Peyer's patch (tissue), 4 donors: ENCODE data around the gene NRF1. TPM values are rescaled to one million over a fixed set of nuclear protein-coding genes. Genes with fewer than 3 reads are reported as not detected.

Experiments used
- DNase-seq, 3 donors: peaks; one replicate each; pipeline ENCODE4 v3.0.0-alpha.2; 2017 to 2019
- H3K27ac ChIP-seq, 4 donors: fragments of 200-600 bp; sonication (generic); one replicate each; pipeline ENCODE4 v1.5.1; 2016 to 2019
- H3K27me3 ChIP-seq, 2 donors: fragments of 200-600 bp; sonication (generic); one replicate each; pipeline ENCODE4 v1.5.1; 2019
- H3K36me3 ChIP-seq, 3 donors: fragments of 200-600 bp; sonication (generic); one replicate each; pipeline ENCODE4 v1.5.1; 2016 to 2019
- H3K4me1 ChIP-seq, 4 donors: fragments of 200-600 bp; sonication (generic); one replicate each; pipeline ENCODE4 v1.5.1; 2016 to 2019
- H3K4me3 ChIP-seq, 4 donors: fragments of 200-600 bp; sonication (generic); 1 replicate in 3 of 4; 2 replicates in 1 of 4; pipeline ENCODE4 v1.5.1; 2016 to 2019; ENCODE audit warnings: mild to moderate bottlenecking in 1 of 4
- H3K9me3 ChIP-seq, 4 donors: fragments of 200-600 bp; sonication (generic); one replicate each; pipeline ENCODE4 v1.5.1; 2016 to 2019; ENCODE audit warnings: mild to moderate bottlenecking in 1 of 4
- POLR2A ChIP-seq, 2 donors: fragments of 450-650 bp; IDR thresholded peaks; one replicate each; pipeline ENCODE4 v1.5.1; 2017; ENCODE audit warnings: antibody characterized with exemption in 2 of 2, mild to moderate bottlenecking in 2 of 2, moderate library complexity in 2 of 2
- total RNA-seq, 4 donors: library from RNA; depleted of rRNA; stranded (reverse); fragments of >200 nt; gene quantifications; one replicate each; pipeline ENCODE4 v1.1.0, GENCODE V29; 2016
- TF ChIP-seq, protein P1 (sequence below), 6 experiments: fragments of 450-650 bp in 4 of 6; fragments of 200-600 bp in 2 of 6; sonication (generic) in 1 of 6; IDR thresholded peaks; one replicate each; pipeline ENCODE4 v1.5.1; 2017 to 2019; ENCODE audit warnings: antibody characterized with exemption in 6 of 6, mild to moderate bottlenecking in 3 of 6, moderate library complexity in 1 of 6

Gene NRF1
- total RNA-seq, 4 donors from 2014 or later: 11.2 to 27.2 (median 16.5) TPM

GRCh38 chr7:129740574-129741410, 129.3 kb downstream of the NRF1 start:
- Histone ChIP-seq H3K27ac (no peak overlapping the region), H3K4me3 (no peak overlapping the region), H3K36me3 (peaks cover 0 to 37% (median 0%) of the 10 kb centered on the region in 3 donors), H3K4me1 (no peaks in the 10 kb centered on the region), H3K27me3 (no peaks in the 10 kb centered on the region), H3K9me3 (no peaks in the 10 kb centered on the region)
- TF ChIP-seq, protein P1, sequence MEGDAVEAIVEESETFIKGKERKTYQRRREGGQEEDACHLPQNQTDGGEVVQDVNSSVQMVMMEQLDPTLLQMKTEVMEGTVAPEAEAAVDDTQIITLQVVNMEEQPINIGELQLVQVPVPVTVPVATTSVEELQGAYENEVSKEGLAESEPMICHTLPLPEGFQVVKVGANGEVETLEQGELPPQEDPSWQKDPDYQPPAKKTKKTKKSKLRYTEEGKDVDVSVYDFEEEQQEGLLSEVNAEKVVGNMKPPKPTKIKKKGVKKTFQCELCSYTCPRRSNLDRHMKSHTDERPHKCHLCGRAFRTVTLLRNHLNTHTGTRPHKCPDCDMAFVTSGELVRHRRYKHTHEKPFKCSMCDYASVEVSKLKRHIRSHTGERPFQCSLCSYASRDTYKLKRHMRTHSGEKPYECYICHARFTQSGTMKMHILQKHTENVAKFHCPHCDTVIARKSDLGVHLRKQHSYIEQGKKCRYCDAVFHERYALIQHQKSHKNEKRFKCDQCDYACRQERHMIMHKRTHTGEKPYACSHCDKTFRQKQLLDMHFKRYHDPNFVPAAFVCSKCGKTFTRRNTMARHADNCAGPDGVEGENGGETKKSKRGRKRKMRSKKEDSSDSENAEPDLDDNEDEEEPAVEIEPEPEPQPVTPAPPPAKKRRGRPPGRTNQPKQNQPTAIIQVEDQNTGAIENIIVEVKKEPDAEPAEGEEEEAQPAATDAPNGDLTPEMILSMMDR (IDR thresholded peaks at IDR 0.05): no peak
- no peak for TF ChIP-seq POLR2A (IDR thresholded peaks at IDR 0.05)
- DNase-seq: no peak

- TF ChIP-seq POLR2A (IDR thresholded peaks at IDR 0.05): no peak
- TF ChIP-seq, protein P1 (IDR thresholded peaks at IDR 0.05): no peak
- Histone ChIP-seq H3K27me3 (no peaks in the 10 kb centered on the region), H3K9me3 (no peaks in the 10 kb centered on the region), H3K4me3 (no peak overlapping the region), H3K27ac (no peak overlapping the region), H3K4me1 (no peaks in the 10 kb centered on the region), H3K36me3 (peaks cover 0 to 44% (median 0%) of the 10 kb centered on the region in 3 donors)
- DNase-seq: no peak
Measured at GRCh38 chr7:129741743-129742213, 130.3 kb downstream of the NRF1 start.

DNA sequence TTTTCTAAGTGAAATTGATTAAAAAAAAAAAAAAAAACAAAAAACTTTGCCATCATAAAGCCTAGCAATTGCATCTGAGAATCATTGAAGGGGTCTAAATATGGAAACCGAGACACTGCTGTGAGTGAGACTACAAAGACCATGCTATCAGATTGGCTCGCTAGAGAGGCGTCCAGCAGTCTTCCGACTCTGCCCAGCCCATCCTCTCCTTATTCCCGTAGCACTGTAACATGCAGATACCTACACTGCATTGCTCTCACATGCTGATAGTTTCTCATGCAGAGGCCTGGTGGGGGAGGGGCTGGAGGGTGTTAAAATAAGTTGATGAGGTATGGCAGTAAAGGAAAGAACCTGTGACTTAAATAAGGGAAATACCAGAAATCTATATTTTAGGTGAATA, 130.7 kb downstream of the NRF1 start:
- no peak for DNase-seq
- H3K27ac ChIP-seq: no peak overlapping the region
- no peak for TF ChIP-seq POLR2A (IDR thresholded peaks at IDR 0.05)
- TF ChIP-seq, protein P1 (IDR thresholded peaks at IDR 0.05): no peak
- H3K27me3 ChIP-seq: no peaks in the 10 kb centered on the region
- H3K4me3 ChIP-seq: no peak overlapping the region
- H3K4me1 ChIP-seq: no peaks in the 10 kb centered on the region
- peaks cover 0 to 48% (median 0%) of the 10 kb centered on the region in 3 donors for H3K36me3 ChIP-seq
- no peaks in the 10 kb centered on the region for H3K9me3 ChIP-seq

GRCh38 chr7:129746857-129747529, 135.5 kb downstream of the NRF1 start:
- Histone ChIP-seq H3K36me3 (peaks cover 0 to 45% (median 0%) of the 10 kb centered on the region in 3 donors), H3K4me3 (no peak overlapping the region), H3K27me3 (no peaks in the 10 kb centered on the region), H3K9me3 (no peaks in the 10 kb centered on the region), H3K27ac (no peak overlapping the region), H3K4me1 (no peaks in the 10 kb centered on the region)
- no peak for DNase-seq
- TF ChIP-seq, protein P1 (IDR thresholded peaks at IDR 0.05): no peak
- TF ChIP-seq POLR2A (IDR thresholded peaks at IDR 0.05): no peak

DNA sequence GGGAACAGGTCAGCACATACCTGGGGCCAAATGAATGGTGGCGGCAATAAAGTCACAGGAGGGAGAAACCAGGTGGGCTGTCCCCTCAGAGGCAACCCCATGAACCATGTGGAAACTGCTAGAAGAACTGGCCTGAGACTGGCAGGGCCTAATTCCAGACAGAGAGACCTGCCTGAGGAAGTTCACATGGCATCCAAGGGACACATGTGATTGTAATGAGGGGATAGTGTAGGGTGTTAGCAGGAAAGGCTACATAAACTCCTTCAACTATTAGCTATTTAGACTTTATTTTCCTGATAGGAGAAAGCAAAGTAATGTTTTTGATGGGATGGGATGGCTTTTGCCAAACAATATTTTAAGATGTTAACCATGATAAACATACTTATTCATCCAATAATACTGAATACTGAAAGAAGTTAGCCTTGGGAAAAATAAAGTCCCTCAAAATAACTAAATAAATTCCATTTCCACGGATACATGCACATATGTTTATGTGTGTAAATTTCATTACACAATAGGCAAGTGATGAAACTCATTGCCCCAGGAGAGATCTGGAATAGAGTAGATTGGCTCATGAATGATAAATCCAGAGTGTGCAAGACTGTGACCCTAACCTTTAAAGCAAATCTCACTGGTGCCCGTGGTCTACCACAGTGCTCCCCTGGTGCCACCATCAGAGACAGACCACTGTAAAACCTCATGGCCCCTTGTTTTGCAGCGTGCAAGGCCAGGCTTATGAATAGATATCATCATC, 137.0 kb downstream of the NRF1 start:
- no peak for TF ChIP-seq POLR2A (IDR thresholded peaks at IDR 0.05)
- TF ChIP-seq, protein P1 (IDR thresholded peaks at IDR 0.05): no peak
- H3K9me3 ChIP-seq: no peaks in the 10 kb centered on the region
- H3K27ac ChIP-seq: no peak overlapping the region
- H3K4me1 ChIP-seq: no peaks in the 10 kb centered on the region
- peaks cover 0 to 41% (median 0%) of the 10 kb centered on the region in 3 donors for H3K36me3 ChIP-seq
- H3K27me3 ChIP-seq: no peaks in the 10 kb centered on the region
- no peak for DNase-seq
- no peak overlapping the region for H3K4me3 ChIP-seq
